Muscle of leg (tissue), 11 donors: ENCODE measurements around the gene ARHGEF16. TPM values are rescaled to one million over a fixed set of nuclear protein-coding genes. Genes with fewer than 3 reads are reported as not detected.

Experiments
- DNase-seq: peaks from one replicate; pipeline ENCODE4 v3.0.0; 2013
- H3K27ac ChIP-seq: one replicate; pipeline ENCODE4 v1.5.1; 2013; ENCODE audit warnings: mild to moderate bottlenecking, low read length, control low read depth
- H3K27me3 ChIP-seq: one replicate; pipeline ENCODE4 v1.6.1; 2013; ENCODE audit warnings: low read length; ENCODE audit not compliant: control insufficient read depth, insufficient read depth
- H3K36me3 ChIP-seq: one replicate; pipeline ENCODE4 v1.6.1; 2013; ENCODE audit warnings: low read length; ENCODE audit not compliant: control insufficient read depth, insufficient read depth
- H3K4me1 ChIP-seq: one replicate; pipeline ENCODE4 v1.6.1; 2013; ENCODE audit warnings: low read length; ENCODE audit not compliant: control insufficient read depth, insufficient read depth
- H3K4me3 ChIP-seq: one replicate; pipeline ENCODE4 v1.5.1; 2013; ENCODE audit warnings: low read length, control low read depth
- H3K9me3 ChIP-seq: replicated peaks from 2 replicates; pipeline ENCODE4 v1.6.1; 2013; ENCODE audit warnings: low read depth, low read length; ENCODE audit not compliant: control insufficient read depth
- WGBS: methylation state at CpG from one replicate; pipeline ENCODE4 v1.1.5; 2013; ENCODE audit warnings: missing lambda C conversion rate; ENCODE audit not compliant: insufficient coverage; 5-methylcytosine and 5-hydroxymethylcytosine counted together
- polyA plus RNA-seq, 8 donors: library from polyadenylated mRNA; unstranded; fragments of 120-200 nt; gene quantifications; one replicate each; pipeline versions ENCODE4 v1.2.1 to v1.2.3, GENCODE V29; 2013; ENCODE audit warnings: inconsistent platforms in 1 of 8, low replicate concordance in 1 of 8; ENCODE audit not compliant: insufficient read length in 8 of 8, insufficient read depth in 1 of 8
- total RNA-seq: library from RNA; stranded (reverse); fragments of 120-200 nt; gene quantifications from one replicate; pipeline ENCODE4 v1.2.4, GENCODE V29; 2013

The ARHGEF16 gene
- total and polyA plus RNA-seq, 9 donors, result 0.35 to 2.3 (median 0.53) TPM

GRCh38 chr1:3518756-3519155 is 64.3 kb downstream of the ARHGEF16 start:
- Histone ChIP-seq H3K27ac (no peak overlapping the region), H3K36me3 (no peaks in the 10 kb centered on the region), H3K27me3 (no peaks in the 10 kb centered on the region), H3K4me1 (peaks cover 34% of the 10 kb centered on the region), H3K9me3 (no peaks in the 10 kb centered on the region), H3K4me3 (no peak overlapping the region)
- WGBS, result 93% methylated on average over 3 of the region's 8 CpGs
- no peak for DNase-seq

- Histone ChIP-seq H3K36me3 (no peaks in the 10 kb centered on the region), H3K4me1 (peaks cover 37% of the 10 kb centered on the region), H3K27me3 (no peaks in the 10 kb centered on the region), H3K27ac (no peak overlapping the region), H3K4me3 (no peak overlapping the region), H3K9me3 (no peaks in the 10 kb centered on the region)
- DNase-seq, result no peak
- WGBS, result 89% methylated on average over 23 of the region's 27 CpGs
These were observed 64.9 kb downstream of the ARHGEF16 start for GRCh38 chr1:3519301-3519885.

- 77% methylated on average over 10 of the region's 24 CpGs for WGBS
These were observed 66.2 kb downstream of the ARHGEF16 start for GRCh38 chr1:3520419-3521378.

GRCh38 chr1:3521426-3521825 is 67.0 kb downstream of the ARHGEF16 start:
- WGBS, result 81% methylated on average over 12 of the region's 16 CpGs
- Histone ChIP-seq H3K4me1 (peaks cover 46% of the 10 kb centered on the region), H3K36me3 (no peaks in the 10 kb centered on the region)

More at GRCh38 chr1:3520419-3521378, 66.2 kb downstream of the ARHGEF16 start:
- H3K27me3 ChIP-seq, result peaks cover 2% of the 10 kb centered on the region
- no peak for DNase-seq
- no peaks in the 10 kb centered on the region for H3K36me3 ChIP-seq
- H3K4me3 ChIP-seq, result no peak overlapping the region
- no peaks in the 10 kb centered on the region for H3K9me3 ChIP-seq
- peaks cover 45% of the 10 kb centered on the region for H3K4me1 ChIP-seq
- H3K27ac ChIP-seq, result no peak overlapping the region

GRCh38 chr1:3522112-3522511 is 67.6 kb downstream of the ARHGEF16 start:
- WGBS, result 89% methylated on average over 13 of the region's 13 CpGs
- no peaks in the 10 kb centered on the region for H3K36me3 ChIP-seq
- DNase-seq, result no peak
- peaks cover 2% of the 10 kb centered on the region for H3K27me3 ChIP-seq
- H3K27ac ChIP-seq, result no peak overlapping the region
- peaks cover 49% of the 10 kb centered on the region for H3K4me1 ChIP-seq
- no peaks in the 10 kb centered on the region for H3K9me3 ChIP-seq
- no peak overlapping the region for H3K4me3 ChIP-seq

More at GRCh38 chr1:3521426-3521825, 67.0 kb downstream of the ARHGEF16 start:
- Histone ChIP-seq H3K4me3 (no peak overlapping the region), H3K27me3 (peaks cover 2% of the 10 kb centered on the region), H3K9me3 (no peaks in the 10 kb centered on the region), H3K27ac (no peak overlapping the region)
- DNase-seq, result no peak

GRCh38 chr1:3522564-3523265 is 68.2 kb downstream of the ARHGEF16 start:
- no peak overlapping the region for H3K4me3 ChIP-seq
- H3K27me3 ChIP-seq, result peaks cover 2% of the 10 kb centered on the region
- no peak overlapping the region for H3K27ac ChIP-seq
- no peaks in the 10 kb centered on the region for H3K36me3 ChIP-seq
- peak; percentile 77 for DNase-seq
- no peaks in the 10 kb centered on the region for H3K9me3 ChIP-seq
- peaks cover 48% of the 10 kb centered on the region for H3K4me1 ChIP-seq
- WGBS, result 34% methylated on average over 6 of the region's 19 CpGs

- no peaks in the 10 kb centered on the region for H3K9me3 ChIP-seq
- DNase-seq, result no peak
- H3K27me3 ChIP-seq, result peaks cover 2% of the 10 kb centered on the region
- H3K36me3 ChIP-seq, result no peaks in the 10 kb centered on the region
- 84% methylated on average over 11 of the region's 13 CpGs for WGBS
- H3K4me3 ChIP-seq, result no peak overlapping the region
- H3K27ac ChIP-seq, result no peak overlapping the region
- H3K4me1 ChIP-seq, result peaks cover 54% of the 10 kb centered on the region
These were observed 69.5 kb downstream of the ARHGEF16 start for GRCh38 chr1:3523980-3524379.

- Histone ChIP-seq H3K27ac (no peak overlapping the region), H3K4me3 (no peak overlapping the region), H3K36me3 (no peaks in the 10 kb centered on the region), H3K9me3 (no peaks in the 10 kb centered on the region), H3K4me1 (peaks cover 55% of the 10 kb centered on the region), H3K27me3 (peaks cover 5% of the 10 kb centered on the region)
- DNase-seq, result no peak
- 80% methylated on average over 15 of the region's 20 CpGs for WGBS
These were observed 70.2 kb downstream of the ARHGEF16 start for GRCh38 chr1:3524556-3525203.

- Histone ChIP-seq H3K27me3 (peaks cover 15% of the 10 kb centered on the region), H3K9me3 (no peaks in the 10 kb centered on the region), H3K4me1 (peaks cover 67% of the 10 kb centered on the region), H3K27ac (no peak overlapping the region), H3K36me3 (no peaks in the 10 kb centered on the region), H3K4me3 (no peak overlapping the region)
- DNase-seq, result no peak
- WGBS, result 73% methylated on average over 21 of the region's 24 CpGs
These were observed 71.4 kb downstream of the ARHGEF16 start for GRCh38 chr1:3525551-3526482.
